Suprapubic skin (tissue), 4 donors: ENCODE results near the gene RAPGEF5.

Source experiments
- CTCF ChIP-seq, 2 donors: fragments of 200-600 bp in 1 of 2; fragments of 450-650 bp in 1 of 2; sonication (generic) in 1 of 2; IDR thresholded peaks; one replicate each; pipeline ENCODE4 v1.5.1; 2016 to 2019; ENCODE audit warnings: antibody characterized with exemption in 2 of 2, mild to moderate bottlenecking in 1 of 2, moderate library complexity in 1 of 2
- EP300 ChIP-seq: sonication (generic); formaldehyde crosslinking; IDR thresholded peaks from one replicate; pipeline ENCODE4 v1.6.1; 2017; ENCODE audit warnings: antibody characterized with exemption
- POLR2A ChIP-seq, 2 donors: fragments of 450-650 bp; IDR thresholded peaks; one replicate each; pipeline ENCODE4 v1.6.1; 2017; ENCODE audit warnings: antibody characterized with exemption in 2 of 2, mild to moderate bottlenecking in 2 of 2, moderate library complexity in 2 of 2
- POLR2AphosphoS5 ChIP-seq, 3 donors: sonication (generic); formaldehyde crosslinking; IDR thresholded peaks; one replicate each; pipeline ENCODE4 v1.6.1; 2017; ENCODE audit warnings: antibody characterized with exemption in 3 of 3

GRCh38 chr7:22400150-22400814 is 43.3 kb upstream of the RAPGEF5 start:
- TF ChIP-seq CTCF (IDR thresholded peaks at IDR 0.05) (no peak), POLR2A (IDR thresholded peaks at IDR 0.05) (no peak), POLR2AphosphoS5 (IDR thresholded peaks at IDR 0.05) (no peak), EP300 (no peak)
